IMR-90 (cell line): ENCODE measurements around the gene CALN1.

ENCODE experiments used
- BHLHE40 ChIP-seq: fragments of 150-350 bp; IDR thresholded peaks from 2 replicates; pipeline ENCODE4 v1.6.1; 2016; ENCODE audit warnings: mild to moderate bottlenecking, low read depth, low read length
- CEBPB ChIP-seq: IDR thresholded peaks from 2 replicates; pipeline ENCODE4 v1.6.1; 2012; ENCODE audit warnings: low read depth, low read length, improper control_type of control experiment
- CTCF ChIP-seq: conservative IDR thresholded peaks from 2 replicates; pipeline ENCODE4 v1.5.1; 2012; ENCODE audit warnings: mild to moderate bottlenecking, low read depth, low read length, improper control_type of control experiment
- ELK1 ChIP-seq: fragments of 150-350 bp; IDR thresholded peaks from 2 replicates; pipeline ENCODE4 v1.6.1; 2016; ENCODE audit warnings: low read depth, mild to moderate bottlenecking, low read length, moderate library complexity, borderline replicate concordance
- FOS ChIP-seq: fragments of 150-350 bp; IDR thresholded peaks from 2 replicates; pipeline ENCODE4 v1.6.1; 2016; ENCODE audit warnings: low read depth, low read length
- MAZ ChIP-seq: IDR thresholded peaks from 2 replicates; pipeline ENCODE4 v1.6.1; 2012; ENCODE audit warnings: low read depth, mild to moderate bottlenecking, low read length, improper control_type of control experiment, moderate library complexity, borderline replicate concordance
- POLR2A ChIP-seq: IDR thresholded peaks from 2 replicates; pipeline ENCODE4 v1.6.1; 2012; ENCODE audit warnings: mild to moderate bottlenecking, low read depth, low read length
- RAD21 ChIP-seq: IDR thresholded peaks from 2 replicates; pipeline ENCODE4 v1.6.1; 2012; ENCODE audit warnings: low read length, improper control_type of control experiment
- SMC3 ChIP-seq: fragments of 150-350 bp; IDR thresholded peaks from 2 replicates; pipeline ENCODE4 v1.6.1; 2016; ENCODE audit warnings: low read depth, mild to moderate bottlenecking, antibody characterized with exemption, low read length, moderate library complexity
- USF2 ChIP-seq: fragments of 150-350 bp; IDR thresholded peaks from 2 replicates; pipeline ENCODE4 v1.6.1; 2017; ENCODE audit warnings: mild to moderate bottlenecking, antibody characterized with exemption, low read length, low read depth

GRCh38 chr7:72268090-72268489, 144.0 kb downstream of the CALN1 start:
- no peak for TF ChIP-seq CTCF
- TF ChIP-seq ELK1, result no peak
- TF ChIP-seq CEBPB, result no peak
- no peak for TF ChIP-seq BHLHE40
- TF ChIP-seq POLR2A, result no peak
- TF ChIP-seq SMC3, result no peak
- no peak for TF ChIP-seq USF2
- TF ChIP-seq MAZ, result no peak
- no peak for TF ChIP-seq RAD21
- no peak for TF ChIP-seq FOS
